GM19043 (cell line): ENCODE measurements around the gene PROX2.

Source experiments
- ATAC-seq: cut with Tn5 transposase; IDR thresholded peaks from one replicate; pipeline ENCODE4 v1.9.1; 2021; ENCODE audit warnings: low read depth; ENCODE audit not compliant: unreplicated experiment

Gene PROX2, protein sequence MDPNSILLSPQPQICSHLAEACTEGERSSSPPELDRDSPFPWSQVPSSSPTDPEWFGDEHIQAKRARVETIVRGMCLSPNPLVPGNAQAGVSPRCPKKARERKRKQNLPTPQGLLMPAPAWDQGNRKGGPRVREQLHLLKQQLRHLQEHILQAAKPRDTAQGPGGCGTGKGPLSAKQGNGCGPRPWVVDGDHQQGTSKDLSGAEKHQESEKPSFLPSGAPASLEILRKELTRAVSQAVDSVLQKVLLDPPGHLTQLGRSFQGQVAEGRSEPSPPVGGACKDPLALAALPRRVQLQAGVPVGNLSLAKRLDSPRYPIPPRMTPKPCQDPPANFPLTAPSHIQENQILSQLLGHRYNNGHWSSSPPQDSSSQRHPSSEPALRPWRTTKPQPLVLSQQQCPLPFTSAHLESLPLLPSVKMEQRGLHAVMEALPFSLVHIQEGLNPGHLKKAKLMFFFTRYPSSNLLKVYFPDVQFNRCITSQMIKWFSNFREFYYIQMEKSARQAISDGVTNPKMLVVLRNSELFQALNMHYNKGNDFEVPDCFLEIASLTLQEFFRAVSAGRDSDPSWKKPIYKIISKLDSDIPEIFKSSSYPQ

DNA sequence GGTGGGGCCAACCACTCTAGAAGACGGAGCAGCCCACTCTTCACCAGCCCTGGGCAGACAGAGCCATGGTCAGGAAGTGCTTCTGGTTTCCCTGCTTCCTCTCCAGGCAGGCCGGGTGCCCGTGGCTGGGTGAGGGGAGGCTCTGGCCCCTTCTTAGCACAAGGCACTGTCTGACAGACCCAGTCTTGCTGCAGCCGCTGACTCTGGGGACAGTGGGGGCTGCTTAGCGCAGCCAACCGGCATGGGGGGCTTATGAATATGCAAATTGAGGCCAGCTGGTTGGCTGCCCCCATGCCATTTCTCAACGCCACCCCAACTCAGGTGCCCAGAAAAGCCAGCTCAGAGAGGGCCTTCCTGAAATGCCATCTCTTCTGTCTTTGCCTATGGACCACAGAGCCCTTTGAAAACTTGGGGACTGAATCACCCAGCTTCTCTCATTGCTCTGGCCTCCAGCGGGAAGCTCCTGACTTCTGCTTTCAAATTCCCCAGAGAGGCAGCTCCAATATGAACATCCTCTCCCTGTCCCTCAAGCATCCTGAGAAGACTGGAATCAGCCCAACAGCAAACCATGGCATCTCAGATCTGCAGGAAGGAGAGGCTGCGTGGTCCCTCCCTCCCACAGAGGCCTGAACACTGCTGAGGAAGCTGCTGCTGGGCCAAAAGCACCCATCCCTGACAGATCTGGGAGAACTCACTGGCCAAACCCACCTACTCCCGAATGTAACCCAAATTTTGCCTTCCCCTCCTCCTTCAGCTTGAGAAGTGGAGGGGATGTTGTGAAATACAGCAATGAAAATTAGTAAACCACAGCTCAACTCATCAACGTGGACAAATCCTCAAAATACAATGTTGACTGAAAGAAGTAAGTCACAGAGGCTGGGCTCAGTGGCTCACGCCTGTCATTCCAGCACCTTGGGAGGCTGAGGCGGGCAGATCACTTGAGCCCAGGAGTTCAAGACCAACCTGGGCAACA lies at the start of gene PROX2:
TSS of gene PROX2 (minus strand) at position 205 of the 973 bp plus-strand sequence. CDS start 12,311 bp downstream, outside the sequence.
- ATAC-seq: no peak

DNA sequence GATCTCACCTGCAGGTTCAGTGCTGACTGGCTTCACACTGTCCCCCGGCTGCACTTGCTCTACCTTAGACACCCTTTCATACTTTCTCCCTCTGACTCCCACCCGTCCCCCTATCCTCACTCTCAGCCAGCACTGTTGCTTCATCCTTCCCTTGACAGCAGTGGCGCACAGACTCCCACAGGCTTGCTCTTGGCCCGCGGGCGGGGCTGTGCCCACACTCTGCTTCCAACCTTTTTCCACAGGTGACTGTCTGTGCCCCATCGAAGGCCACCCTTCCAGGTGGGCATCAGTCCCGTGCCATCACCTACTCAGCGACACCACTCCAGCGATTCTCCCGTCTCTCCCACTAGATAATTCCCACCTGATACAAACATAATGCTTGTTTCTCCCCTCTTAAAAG lies 48.1 kb upstream of the PROX2 start:
- no peak for ATAC-seq

DNA sequence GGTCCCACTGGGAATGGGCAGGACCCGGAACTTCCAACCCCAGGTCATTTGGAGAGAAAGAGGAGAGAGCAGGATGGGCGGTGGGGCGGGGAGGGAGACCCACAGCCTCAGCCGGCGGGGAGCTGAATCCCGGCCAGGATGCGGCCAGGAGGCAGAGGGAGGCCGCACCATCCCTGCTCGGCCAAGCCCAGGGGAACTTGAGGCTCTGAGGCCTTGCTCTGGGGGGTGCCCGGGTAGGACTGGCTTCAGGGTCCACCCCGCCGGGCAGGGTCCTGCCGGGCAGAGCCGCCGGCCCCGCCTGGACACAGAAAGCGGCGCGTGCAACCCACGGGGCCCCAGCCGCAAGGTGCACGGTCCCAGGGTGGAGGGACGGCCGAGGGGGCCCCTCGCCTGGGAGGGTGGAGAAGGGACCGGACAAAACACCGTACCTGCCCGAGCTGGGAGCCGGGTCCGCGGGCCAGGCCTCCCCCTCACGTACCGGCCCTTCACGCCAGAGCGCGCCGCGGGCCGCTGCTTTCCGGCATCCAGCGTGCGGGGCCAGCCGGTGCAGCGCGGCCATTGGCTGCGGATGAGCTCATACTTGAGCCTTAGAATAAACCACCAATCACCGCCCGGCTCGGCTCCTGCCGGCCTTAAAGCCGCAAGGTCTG lies 46.9 kb upstream of the PROX2 start, which contains the start of gene RPS6KL1:
TSS of gene RPS6KL1 (minus strand) at position 509 of the 650 bp plus-strand sequence. CDS start 1,719 bp downstream, outside the sequence.
- peak; percentile 97 for ATAC-seq

DNA sequence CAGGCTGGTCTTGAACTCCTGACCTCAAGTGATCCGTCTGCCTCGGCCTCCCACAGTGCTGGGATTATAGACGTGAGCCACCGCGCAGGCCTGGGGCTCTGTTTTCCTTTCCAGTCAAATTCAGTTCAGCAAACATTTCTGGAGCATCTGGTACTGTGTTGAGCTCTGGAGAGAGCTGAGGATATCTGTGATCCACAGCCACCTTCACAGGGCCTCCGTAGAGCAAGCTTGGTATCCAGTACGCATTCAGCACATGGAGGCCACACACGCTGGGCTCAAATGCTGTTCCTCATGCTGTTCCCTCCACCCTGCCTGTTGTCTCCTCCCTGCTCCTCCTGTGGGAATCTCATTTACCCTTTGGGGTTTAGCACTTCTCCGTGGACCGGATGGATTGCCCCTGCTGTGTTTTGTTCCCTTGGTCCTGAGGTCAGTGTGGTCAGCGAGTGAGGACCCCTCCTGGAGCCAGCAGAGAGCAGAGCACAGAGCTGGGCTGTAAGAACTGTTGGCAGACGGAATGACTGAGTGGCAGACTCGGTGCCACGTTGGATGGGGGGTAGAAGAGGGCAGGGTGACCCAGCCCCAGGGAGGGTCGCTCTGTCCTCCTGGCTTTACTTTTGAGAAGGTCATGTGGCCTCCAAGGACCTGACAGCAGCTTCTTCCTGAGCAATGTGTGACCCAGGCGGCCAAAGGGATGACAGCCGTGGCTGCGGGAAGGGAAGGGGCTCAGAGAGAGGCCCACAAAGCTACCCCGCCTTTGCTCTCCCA lies 46.2 kb upstream of the PROX2 start:
- ATAC-seq: no peak

DNA sequence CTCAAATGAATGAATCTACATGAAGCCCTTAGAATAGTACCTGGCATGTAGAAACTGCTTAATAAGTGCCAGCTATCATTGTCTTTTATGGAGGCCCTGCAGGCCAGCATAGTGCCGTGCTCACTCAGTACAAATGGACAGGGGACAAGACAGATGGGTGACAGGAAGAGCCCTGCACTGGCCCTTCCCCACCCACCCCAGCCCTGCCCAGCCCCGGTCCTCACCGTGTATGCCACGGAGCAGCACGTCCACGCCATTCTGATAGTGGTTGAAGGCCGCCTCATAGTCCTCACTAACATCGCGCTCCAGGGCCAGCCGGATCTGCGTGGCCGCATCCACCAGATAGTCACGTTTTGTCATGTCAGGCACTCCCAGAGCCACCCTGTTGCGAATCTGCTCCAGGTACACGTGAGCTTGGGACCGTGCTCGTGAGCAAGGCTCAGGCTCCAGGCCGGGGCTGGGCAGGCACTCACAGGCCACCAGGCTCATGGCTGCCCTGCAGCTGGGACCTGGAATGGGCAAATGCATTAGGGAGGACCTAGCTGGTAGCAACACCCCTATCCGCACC lies 45.2 kb upstream of the PROX2 start:
- ATAC-seq: no peak

DNA sequence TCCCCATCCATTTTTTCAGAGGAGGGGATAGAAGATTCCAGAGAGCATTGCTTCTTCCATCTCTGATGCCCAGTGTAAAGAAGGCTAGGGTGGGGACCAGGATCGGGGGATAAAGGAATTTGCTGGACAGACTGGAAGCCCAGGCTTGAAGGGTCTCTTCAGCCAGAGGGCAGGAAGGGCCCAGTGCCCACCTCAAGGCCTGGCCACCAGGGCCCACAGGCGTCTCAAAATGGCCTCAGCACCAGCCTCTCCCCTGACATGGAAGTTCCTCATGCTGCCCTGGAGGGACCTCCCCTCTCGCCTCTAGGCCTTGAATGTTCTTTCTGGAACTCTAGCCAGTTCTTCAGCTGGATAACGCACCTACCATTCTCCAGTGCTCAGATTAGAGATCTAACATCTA lies 44.3 kb upstream of the PROX2 start:
- no peak for ATAC-seq

DNA sequence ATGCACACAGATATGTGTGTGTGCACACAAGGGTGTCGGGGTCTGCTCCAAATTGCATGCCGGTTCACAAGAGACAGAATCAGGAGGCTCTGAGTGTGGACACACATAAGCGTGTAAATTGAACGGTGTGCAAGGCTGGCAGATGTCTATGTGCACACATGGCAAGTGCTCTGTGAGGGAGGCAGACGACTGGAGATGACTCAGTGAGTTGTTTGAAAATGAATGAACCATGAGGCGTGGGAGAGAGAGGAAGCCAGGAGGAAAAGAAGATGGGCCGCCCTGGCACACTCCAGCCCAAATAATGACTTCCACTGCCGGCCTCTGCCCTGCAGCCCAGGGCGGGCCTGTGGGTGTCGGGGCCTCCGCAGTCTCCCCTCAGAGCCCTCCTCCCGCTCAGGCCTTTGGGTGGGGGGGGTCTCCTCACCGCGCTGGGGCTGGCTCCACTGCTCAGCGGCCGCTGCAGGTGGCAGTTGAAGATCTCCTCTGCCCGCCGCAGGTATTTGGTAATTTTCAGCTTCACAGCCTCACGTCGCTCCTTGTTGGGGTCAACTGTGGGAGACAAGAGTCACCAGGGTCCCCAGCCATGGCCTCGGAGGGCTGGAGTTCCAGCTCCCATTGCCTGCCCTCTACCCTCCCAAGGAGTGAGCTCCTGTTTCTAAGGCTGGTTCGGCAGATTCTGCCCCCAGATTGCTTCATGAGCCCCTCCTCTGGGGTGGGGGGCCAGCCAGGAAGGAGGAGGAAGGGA lies 43.6 kb upstream of the PROX2 start:
- no peak for ATAC-seq

DNA sequence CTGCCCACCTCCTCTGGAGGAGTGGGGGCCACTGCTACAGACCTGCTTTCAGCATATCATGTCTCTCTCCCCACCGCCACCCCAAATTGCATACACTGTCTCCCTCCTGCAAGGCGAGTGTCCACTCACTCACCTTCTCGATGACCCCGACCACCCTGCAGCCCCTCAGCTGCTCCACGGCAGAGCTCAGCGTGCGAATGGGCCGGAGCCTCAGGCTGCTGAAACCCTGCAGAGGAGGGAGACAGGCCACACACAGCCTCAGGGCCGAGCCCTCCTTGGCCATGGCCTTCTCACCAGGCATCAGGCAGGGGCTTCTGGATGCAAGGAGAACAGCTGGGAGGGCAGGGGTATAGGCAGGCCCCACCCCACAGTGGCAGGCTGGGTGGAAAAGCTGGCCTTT lies 42.4 kb upstream of the PROX2 start:
- ATAC-seq: no peak

DNA sequence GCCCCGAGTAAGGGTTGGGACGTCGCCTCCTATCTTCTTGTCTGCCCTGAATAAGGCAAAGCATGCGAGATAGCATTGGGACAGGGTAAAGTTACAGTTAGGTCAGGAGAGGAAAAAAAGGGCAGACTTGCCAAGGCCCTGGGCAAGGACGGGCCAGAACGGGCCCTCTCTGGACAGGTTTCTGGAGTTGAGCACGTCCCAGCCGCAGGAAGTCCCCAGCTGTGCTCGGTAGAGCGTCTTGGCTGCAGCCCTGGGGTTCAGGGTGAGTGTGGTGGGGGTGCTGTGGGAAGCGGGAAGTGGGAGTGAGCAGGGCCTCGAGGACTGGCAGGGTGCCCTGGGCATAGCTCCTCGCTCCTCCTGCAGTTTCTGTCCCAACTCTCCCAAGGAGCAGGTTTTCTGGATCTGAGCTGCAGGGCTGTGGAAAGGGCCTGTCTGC lies 41.7 kb upstream of the PROX2 start:
- no peak for ATAC-seq

DNA sequence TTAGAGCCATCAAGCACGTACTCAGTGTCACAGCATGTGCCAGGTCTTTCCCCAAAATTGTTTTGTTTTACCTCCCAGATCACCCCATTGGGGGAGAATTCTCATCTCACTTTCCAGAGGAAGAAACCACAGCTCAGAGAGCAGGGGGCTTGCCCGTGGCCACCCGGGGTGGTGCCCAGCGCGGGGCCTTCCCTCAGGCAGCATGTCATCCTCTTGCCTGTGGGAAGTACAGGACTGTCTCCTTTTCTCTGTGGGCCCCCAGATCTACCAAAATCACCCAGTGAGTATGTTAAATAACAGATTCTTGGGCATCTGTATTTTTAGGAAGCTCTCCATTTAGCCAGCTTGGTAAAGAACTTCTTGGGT lies 41.2 kb upstream of the PROX2 start:
- ATAC-seq: no peak

DNA sequence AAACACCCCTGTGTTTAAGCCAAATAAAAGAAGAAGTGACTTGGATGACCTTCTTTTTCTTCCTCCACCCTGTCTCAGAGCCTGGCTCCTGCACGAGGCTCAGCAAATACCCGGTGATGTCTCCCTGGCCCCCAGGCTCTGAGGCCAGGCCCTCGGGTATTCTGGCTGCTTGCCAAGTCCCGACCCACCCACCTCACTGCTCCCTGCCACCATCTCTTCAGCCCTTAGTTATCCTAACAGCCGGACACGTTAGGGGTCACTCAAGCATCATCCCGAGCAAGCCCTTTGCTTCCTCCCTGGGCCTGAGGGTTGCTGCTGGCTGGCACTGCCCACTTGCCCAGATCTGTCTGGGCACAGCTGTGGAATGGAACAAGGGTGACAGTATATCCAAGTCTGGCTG lies 39.9 kb upstream of the PROX2 start:
- no peak for ATAC-seq

DNA sequence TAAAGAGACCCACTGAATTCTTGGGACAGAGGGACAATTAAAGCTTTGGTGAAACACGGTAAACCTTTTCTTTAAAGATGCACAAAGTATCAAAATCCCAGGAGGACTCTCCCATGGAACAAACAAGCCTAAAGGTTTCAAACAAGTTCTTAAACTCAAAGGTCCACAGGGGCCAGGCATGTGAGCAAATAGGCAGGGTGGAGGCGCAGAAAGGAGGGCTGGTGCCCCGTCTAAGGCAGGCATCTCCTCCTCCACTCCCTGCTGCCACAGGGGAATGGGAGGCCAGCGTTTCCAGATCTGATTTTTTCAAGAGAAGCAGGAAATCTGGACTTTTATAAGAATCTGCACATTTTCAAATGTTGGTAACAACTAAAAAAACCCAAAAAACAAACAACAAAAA lies 39.5 kb upstream of the PROX2 start:
- ATAC-seq: no peak

DNA sequence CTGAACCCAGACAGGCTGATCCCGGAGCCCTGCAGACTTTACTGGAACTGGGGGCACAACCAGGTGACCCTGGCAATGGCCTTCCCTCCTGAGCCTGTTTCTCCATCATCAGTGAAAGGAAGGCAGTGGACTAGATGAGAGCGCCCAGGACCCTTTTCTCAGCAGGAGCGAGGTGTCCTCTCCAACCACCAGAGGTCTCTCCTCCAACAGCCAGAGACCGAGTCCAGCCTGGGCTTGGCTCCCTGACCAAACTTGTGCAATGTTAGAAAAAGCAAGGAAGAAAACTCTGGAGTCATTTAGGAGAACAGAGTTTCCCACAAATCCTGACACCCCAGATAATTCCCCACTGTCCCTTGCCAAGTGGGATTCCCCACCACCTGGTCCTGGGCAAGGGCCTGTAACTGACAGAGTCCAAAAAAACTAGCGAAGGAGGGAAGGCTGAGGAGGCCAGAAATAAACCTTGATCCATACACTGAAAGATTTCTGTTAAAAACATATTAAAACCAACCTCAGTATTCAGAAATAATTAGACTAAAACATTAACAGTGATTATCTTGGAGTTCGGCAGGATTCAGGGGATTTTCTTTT lies 38.1 kb upstream of the PROX2 start:
- ATAC-seq: no peak

DNA sequence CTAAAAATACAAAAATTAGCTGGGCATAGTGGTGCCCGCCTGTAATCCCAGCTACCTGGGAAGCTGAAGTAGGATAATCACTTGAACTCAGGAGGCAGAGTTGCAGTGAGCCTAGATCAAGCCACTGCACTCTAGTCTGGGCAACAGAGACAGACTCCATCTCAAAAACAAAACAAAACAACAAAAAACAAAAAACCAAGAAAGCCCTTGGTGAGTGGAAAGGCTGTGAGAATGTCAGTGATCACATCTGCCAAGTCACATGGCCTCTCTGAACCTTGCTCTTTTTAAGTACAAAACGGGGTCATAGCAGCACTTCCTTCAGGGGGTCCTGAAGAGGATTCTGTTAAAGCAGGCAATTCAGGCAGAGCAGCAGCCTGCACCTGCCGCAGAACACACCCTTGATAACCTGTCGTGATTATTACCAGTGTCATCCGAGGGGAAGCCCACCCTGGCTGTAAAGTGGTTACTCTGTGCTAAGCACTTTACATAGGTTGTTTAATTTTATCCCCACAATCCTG lies 37.5 kb upstream of the PROX2 start:
- no peak for ATAC-seq

DNA sequence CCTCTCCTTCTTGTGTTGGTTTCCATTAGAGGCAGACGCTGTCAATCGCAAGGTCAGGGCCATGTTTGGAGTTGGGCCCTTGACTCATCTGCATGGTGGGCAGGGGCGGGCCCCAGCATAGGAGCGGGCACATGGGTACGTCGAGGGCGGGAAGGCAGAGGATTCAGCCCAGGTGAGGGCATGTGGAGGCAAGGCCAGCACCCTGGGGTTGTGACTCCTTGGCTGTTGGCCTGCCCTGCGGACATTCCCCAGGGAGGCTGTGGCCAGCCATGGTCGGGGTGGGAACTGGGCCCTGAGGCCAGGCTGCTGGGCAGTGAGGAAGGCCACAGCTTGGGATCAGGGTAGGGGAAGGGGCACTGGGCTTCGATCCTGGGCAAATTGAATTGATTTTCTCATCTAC lies 36.9 kb upstream of the PROX2 start:
- ATAC-seq: no peak

DNA sequence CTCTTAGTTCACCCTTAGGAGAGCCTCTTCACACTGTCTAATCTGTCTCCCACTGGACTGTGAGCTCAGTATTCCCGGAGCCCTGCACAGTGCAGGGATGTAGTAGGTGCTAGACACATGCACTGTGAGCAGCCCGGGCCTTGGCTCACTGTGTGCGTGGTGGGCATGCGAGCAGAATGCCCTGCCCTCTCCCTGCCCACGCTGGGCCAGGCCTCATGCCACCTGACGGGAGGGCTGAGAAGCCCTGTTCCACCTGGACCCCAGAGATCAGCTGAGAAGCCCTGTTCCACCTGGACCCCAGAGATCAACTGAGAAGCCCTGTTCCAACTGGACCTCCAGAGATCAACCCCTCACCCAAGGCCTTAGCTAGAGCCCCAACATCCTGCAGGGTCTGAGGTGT lies 36.2 kb upstream of the PROX2 start:
- no peak for ATAC-seq

DNA sequence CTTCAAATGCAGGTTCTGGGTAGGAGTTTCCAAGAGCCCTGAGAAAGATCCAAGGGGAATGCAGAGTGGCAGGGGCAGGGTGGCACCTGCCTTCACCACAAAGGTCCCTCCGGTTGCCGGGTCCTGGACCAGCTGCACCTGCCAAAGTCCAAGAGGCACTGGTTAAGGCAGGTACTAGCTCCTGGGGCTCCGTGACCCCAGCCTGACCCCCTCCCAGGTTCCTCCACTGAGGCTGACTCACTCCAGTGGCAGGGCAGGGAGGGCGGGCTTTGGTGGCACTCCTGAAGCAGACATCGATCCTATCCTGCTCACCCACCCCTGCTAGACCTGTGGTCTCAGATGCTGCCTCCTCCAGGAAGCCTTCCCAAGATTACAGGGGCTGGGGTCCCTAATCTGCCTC lies 35.8 kb upstream of the PROX2 start:
- ATAC-seq: no peak

DNA sequence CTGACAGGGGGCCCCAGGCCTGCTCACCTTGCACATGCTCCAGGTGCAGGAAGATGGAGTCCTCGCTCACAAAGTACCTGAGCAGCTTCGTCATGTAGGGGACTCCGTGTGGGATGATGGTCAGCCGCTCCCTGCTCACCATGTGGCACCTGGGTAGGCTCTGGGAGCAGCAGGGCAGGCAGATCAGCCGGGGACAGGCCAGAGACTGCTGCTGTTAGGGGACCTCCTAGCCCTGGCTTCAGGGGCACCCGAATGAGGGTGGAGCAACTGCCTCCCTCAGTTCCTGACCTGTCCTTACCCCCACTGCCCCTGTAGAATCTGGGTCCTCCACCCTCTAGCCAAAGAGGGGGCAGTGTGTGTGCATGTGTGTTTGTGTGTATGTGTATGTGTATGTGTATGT lies 35.3 kb upstream of the PROX2 start:
- ATAC-seq: no peak
